ENCODE measurements around the gene PPP2R1B.

Gene PPP2R1B

GRCh38 chr11:111707691-111708067, 58.5 kb downstream of the PPP2R1B start:
- no peak for DNase-seq
- Histone ChIP-seq H4K20me1 (ENCODE audit: insufficient read depth, low read length) (no peaks in the 10 kb centered on the region), H3K27me3 (ENCODE audit: insufficient read depth, low read length, poor library complexity) (no peaks in the 10 kb centered on the region), H3K4me1 (ENCODE audit: insufficient read depth, low read length) (no peaks in the 10 kb centered on the region), H3K79me2 (ENCODE audit: insufficient read depth, low read length) (no peaks in the 10 kb centered on the region), H3K4me2 (ENCODE audit: insufficient read depth, low read length) (no peak overlapping the region), H3K4me3 (ENCODE audit: low read depth in 1 of 2, low read length in 2 of 2) (no peak overlapping the region), H3K9me3 (ENCODE audit: insufficient read depth, low read length, severe bottlenecking) (no peaks in the 10 kb centered on the region), H3K36me3 (ENCODE audit: insufficient read depth, low read length) (peaks cover 79% of the 10 kb centered on the region), H3K9ac (ENCODE audit: low read depth, low read length) (no peak overlapping the region), H3K27ac (ENCODE audit: low read length) (no peak overlapping the region), H2AFZ (ENCODE audit: low read depth, low read length) (no peak overlapping the region)
- no peak for ATAC-seq (ENCODE audit: insufficient read depth, low read depth)
- TF ChIP-seq CTCF (IDR thresholded peaks at IDR 0.05; ENCODE audit: borderline replicate concordance, extremely low read depth, low read length, poor library complexity, severe bottlenecking) (no peak), EZH2 (IDR thresholded peaks at IDR 0.05; ENCODE audit: borderline replicate concordance, low read depth, low read length, severe bottlenecking) (no peak)

GRCh38 chr11:111707039-111707690, 59.0 kb downstream of the PPP2R1B start:
- H2AFZ ChIP-seq (ENCODE audit: low read depth, low read length): no peak overlapping the region
- no peaks in the 10 kb centered on the region for H3K79me2 ChIP-seq (ENCODE audit: insufficient read depth, low read length)
- H3K9me3 ChIP-seq (ENCODE audit: insufficient read depth, low read length, severe bottlenecking): no peaks in the 10 kb centered on the region
- H3K4me1 ChIP-seq (ENCODE audit: insufficient read depth, low read length): no peaks in the 10 kb centered on the region
- no peak overlapping the region for H3K4me3 ChIP-seq (ENCODE audit: low read depth in 1 of 2, low read length in 2 of 2)
- peaks cover 76% of the 10 kb centered on the region for H3K36me3 ChIP-seq (ENCODE audit: insufficient read depth, low read length)
- H4K20me1 ChIP-seq (ENCODE audit: insufficient read depth, low read length): no peaks in the 10 kb centered on the region
- no peak overlapping the region for H3K9ac ChIP-seq (ENCODE audit: low read depth, low read length)
- H3K27ac ChIP-seq (ENCODE audit: low read length): no peak overlapping the region
- TF ChIP-seq CTCF (IDR thresholded peaks at IDR 0.05; ENCODE audit: borderline replicate concordance, extremely low read depth, low read length, poor library complexity, severe bottlenecking): no peak
- DNase-seq (no peak), ATAC-seq (ENCODE audit: insufficient read depth, low read depth) (no peak)
- no peaks in the 10 kb centered on the region for H3K27me3 ChIP-seq (ENCODE audit: insufficient read depth, low read length, poor library complexity)
- H3K4me2 ChIP-seq (ENCODE audit: insufficient read depth, low read length): no peak overlapping the region

- H3K4me2 ChIP-seq (ENCODE audit: insufficient read depth, low read length): no peak overlapping the region
- no peaks in the 10 kb centered on the region for H3K79me2 ChIP-seq (ENCODE audit: insufficient read depth, low read length)
- H2AFZ ChIP-seq (ENCODE audit: low read depth, low read length): no peak overlapping the region
- H3K4me1 ChIP-seq (ENCODE audit: insufficient read depth, low read length): no peaks in the 10 kb centered on the region
- no peak for DNase-seq
- H3K27me3 ChIP-seq (ENCODE audit: insufficient read depth, low read length, poor library complexity): no peaks in the 10 kb centered on the region
- H4K20me1 ChIP-seq (ENCODE audit: insufficient read depth, low read length): no peaks in the 10 kb centered on the region
- H3K9ac ChIP-seq (ENCODE audit: low read depth, low read length): no peak overlapping the region
- no peaks in the 10 kb centered on the region for H3K9me3 ChIP-seq (ENCODE audit: insufficient read depth, low read length, severe bottlenecking)
- H3K4me3 ChIP-seq (ENCODE audit: low read depth in 1 of 2, low read length in 2 of 2): no peak overlapping the region
- peaks cover 52% of the 10 kb centered on the region for H3K36me3 ChIP-seq (ENCODE audit: insufficient read depth, low read length)
- H3K27ac ChIP-seq (ENCODE audit: low read length): no peak overlapping the region
- TF ChIP-seq CTCF (IDR thresholded peaks at IDR 0.05; ENCODE audit: borderline replicate concordance, extremely low read depth, low read length, poor library complexity, severe bottlenecking) (no peak), EZH2 (IDR thresholded peaks at IDR 0.05; ENCODE audit: borderline replicate concordance, low read depth, low read length, severe bottlenecking) (no peak)
- ATAC-seq (ENCODE audit: insufficient read depth, low read depth): no peak
These were observed 62.6 kb downstream of the PPP2R1B start for GRCh38 chr11:111703576-111703975.

- Histone ChIP-seq H3K9me3 (ENCODE audit: insufficient read depth, low read length, severe bottlenecking) (no peaks in the 10 kb centered on the region), H3K36me3 (ENCODE audit: insufficient read depth, low read length) (peaks cover 47% of the 10 kb centered on the region), H3K27ac (ENCODE audit: low read length) (no peak overlapping the region), H4K20me1 (ENCODE audit: insufficient read depth, low read length) (no peaks in the 10 kb centered on the region), H3K27me3 (ENCODE audit: insufficient read depth, low read length, poor library complexity) (no peaks in the 10 kb centered on the region), H3K4me1 (ENCODE audit: insufficient read depth, low read length) (no peaks in the 10 kb centered on the region), H3K79me2 (ENCODE audit: insufficient read depth, low read length) (no peaks in the 10 kb centered on the region), H3K9ac (ENCODE audit: low read depth, low read length) (no peak overlapping the region), H3K4me2 (ENCODE audit: insufficient read depth, low read length) (no peak overlapping the region), H3K4me3 (ENCODE audit: low read depth in 1 of 2, low read length in 2 of 2) (no peak overlapping the region), H2AFZ (ENCODE audit: low read depth, low read length) (no peak overlapping the region)
- ATAC-seq (ENCODE audit: insufficient read depth, low read depth) (no peak), DNase-seq (no peak)
- TF ChIP-seq CTCF (IDR thresholded peaks at IDR 0.05; ENCODE audit: borderline replicate concordance, extremely low read depth, low read length, poor library complexity, severe bottlenecking) (no peak), EZH2 (IDR thresholded peaks at IDR 0.05; ENCODE audit: borderline replicate concordance, low read depth, low read length, severe bottlenecking) (no peak)
These were observed 63.6 kb downstream of the PPP2R1B start for GRCh38 chr11:111702623-111703022.

Measured in DND-41 (cell line).